ENCODE results near the gene PPIH. TPM values are rescaled to one million over a fixed set of nuclear protein-coding genes. Genes with fewer than 3 reads are reported as not detected.
"Not testable (repeated sequence)": the region's sequence is repeated elsewhere in the genome, so short reads cannot be mapped to it uniquely, and the experiment has no call there.

The PPIH gene
- total RNA-seq, 1 experiment from 2014 or later: 78.5 TPM

GRCh38 chr1:42721926-42722325 is 63.7 kb downstream of the PPIH start:
- no peaks in the 10 kb centered on the region for H3K4me1 ChIP-seq (ENCODE audit: control insufficient read depth, insufficient read depth, low read length)
- in situ Hi-C loops (cut with HindIII; ENCODE audit: low pct_unique_long_range_greater_than_20kb, low sequenced_read_pairs) (no loop called here), intact Hi-C loops (cut with micrococcal nuclease; ENCODE audit: unreplicated experiment) (no loop called here)
- POLR2A ChIA-PET: interaction anchor here (0.6 kb wide), 1 partner anchor 128 kb away, joined by 12 read pairs; no protein-coding TSS in a partner anchor
- H3K4me3 ChIP-seq (ENCODE audit: low read depth in 2 of 2, low read length in 2 of 2): no peak overlapping the region
- H3K9me3 ChIP-seq (ENCODE audit: control insufficient read depth, insufficient read depth, low read depth, low read length): no peaks in the 10 kb centered on the region
- TF ChIP-seq REST (IDR thresholded peaks at IDR 0.05; ENCODE audit: insufficient read depth in 1 of 2, low read depth in 2 of 2, low read length in 1 of 2): no peak
- no peak for TF ChIP-seq TCF7L2 (IDR thresholded peaks at IDR 0.05; ENCODE audit: low read depth, low read length)
- TF ChIP-seq POLR2AphosphoS5 (IDR thresholded peaks at IDR 0.05; ENCODE audit: low read depth, low read length): no peak
- TF ChIP-seq SIN3A (IDR thresholded peaks at IDR 0.05; ENCODE audit: borderline replicate concordance, insufficient read depth, low read depth, low read length): no peak
- TF ChIP-seq CTCF (IDR thresholded peaks at IDR 0.05): no peak
- no peaks in the 10 kb centered on the region for H3K27me3 ChIP-seq (ENCODE audit: control insufficient read depth, insufficient read depth, low read length)
- H3K27ac ChIP-seq (ENCODE audit: low read length): no peak overlapping the region
- BruUV-seq (replicated peaks): no TSS peak
- ATAC-seq: no peak
- no peak for DNase-seq (ENCODE audit: low read depth, low spot score)
- CTCF ChIA-PET: no interaction called here
- H3K36me3 ChIP-seq (ENCODE audit: control insufficient read depth, insufficient read depth, low read length): no peaks in the 10 kb centered on the region

- BruUV-seq (replicated peaks); ATAC-seq: not testable (repeated sequence)
These were observed 64.2 kb downstream of the PPIH start for GRCh38 chr1:42722403-42722802.

GRCh38 chr1:42723511-42723910 is 65.3 kb downstream of the PPIH start:
- no peak for DNase-seq (ENCODE audit: low read depth, low spot score)
- intact Hi-C loops (cut with micrococcal nuclease; ENCODE audit: unreplicated experiment) (no loop called here), in situ Hi-C loops (cut with HindIII; ENCODE audit: low pct_unique_long_range_greater_than_20kb, low sequenced_read_pairs) (no loop called here)
- Histone ChIP-seq H3K9me3 (ENCODE audit: control insufficient read depth, insufficient read depth, low read depth, low read length) (no peaks in the 10 kb centered on the region), H3K4me1 (ENCODE audit: control insufficient read depth, insufficient read depth, low read length) (no peaks in the 10 kb centered on the region), H3K27me3 (ENCODE audit: control insufficient read depth, insufficient read depth, low read length) (no peaks in the 10 kb centered on the region), H3K27ac (ENCODE audit: low read length) (no peak overlapping the region), H3K4me3 (ENCODE audit: low read depth in 2 of 2, low read length in 2 of 2) (no peak overlapping the region), H3K36me3 (ENCODE audit: control insufficient read depth, insufficient read depth, low read length) (no peaks in the 10 kb centered on the region)
- ChIA-PET CTCF (interaction anchor here (0.7 kb wide), 1 partner anchor 1129 kb away, joined by 3 read pairs; no protein-coding TSS in a partner anchor), POLR2A (interaction anchor here (0.6 to 0.7 kb wide), 3 partner anchors 8 to 219 kb away, joined by 3 to 7 read pairs (median 4); no protein-coding TSS in a partner anchor)
- no peak for TF ChIP-seq SIN3A (IDR thresholded peaks at IDR 0.05; ENCODE audit: borderline replicate concordance, insufficient read depth, low read depth, low read length)
- TF ChIP-seq CTCF (IDR thresholded peaks at IDR 0.05): no peak
- BruUV-seq (replicated peaks): no TSS peak
- ATAC-seq: no peak

More at GRCh38 chr1:42722403-42722802, 64.2 kb downstream of the PPIH start:
- H3K4me3 ChIP-seq (ENCODE audit: low read depth in 2 of 2, low read length in 2 of 2); H3K36me3 ChIP-seq (ENCODE audit: control insufficient read depth, insufficient read depth, low read length); DNase-seq (ENCODE audit: low read depth, low spot score); H3K27ac ChIP-seq (ENCODE audit: low read length); H3K27me3 ChIP-seq (ENCODE audit: control insufficient read depth, insufficient read depth, low read length); H3K4me1 ChIP-seq (ENCODE audit: control insufficient read depth, insufficient read depth, low read length); H3K9me3 ChIP-seq (ENCODE audit: control insufficient read depth, insufficient read depth, low read depth, low read length); in situ Hi-C loops (cut with HindIII; ENCODE audit: low pct_unique_long_range_greater_than_20kb, low sequenced_read_pairs); intact Hi-C loops (cut with micrococcal nuclease; ENCODE audit: unreplicated experiment); CTCF ChIA-PET: not testable (repeated sequence)
- POLR2A ChIA-PET: interaction anchor here (0.6 kb wide), 1 partner anchor 128 kb away, joined by 12 read pairs; no protein-coding TSS in a partner anchor

GRCh38 chr1:42725820-42726219 is 67.6 kb downstream of the PPIH start:
- H3K4me3 ChIP-seq (ENCODE audit: low read depth in 2 of 2, low read length in 2 of 2); CTCF ChIA-PET; H3K27me3 ChIP-seq (ENCODE audit: control insufficient read depth, insufficient read depth, low read length); H3K4me1 ChIP-seq (ENCODE audit: control insufficient read depth, insufficient read depth, low read length); BruUV-seq (replicated peaks); intact Hi-C loops (cut with micrococcal nuclease; ENCODE audit: unreplicated experiment); H3K36me3 ChIP-seq (ENCODE audit: control insufficient read depth, insufficient read depth, low read length); H3K9me3 ChIP-seq (ENCODE audit: control insufficient read depth, insufficient read depth, low read depth, low read length); DNase-seq (ENCODE audit: low read depth, low spot score); H3K27ac ChIP-seq (ENCODE audit: low read length); ATAC-seq; in situ Hi-C loops (cut with HindIII; ENCODE audit: low pct_unique_long_range_greater_than_20kb, low sequenced_read_pairs): not testable (repeated sequence)
- POLR2A ChIA-PET: interaction anchor here (0.6 kb wide), 1 partner anchor 68 kb away, joined by 3 read pairs; no protein-coding TSS in a partner anchor
